ENCODE measurements around the gene HDGFL3. TPM values are rescaled to one million over a fixed set of nuclear protein-coding genes. Genes with fewer than 3 reads are reported as not detected.
"Not testable (repeated sequence)": the region's sequence is repeated elsewhere in the genome, so short reads cannot be mapped to it uniquely, and the experiment has no call there.

HDGFL3 gene
- total RNA-seq, 1 experiment from 2014 or later = 67.3 TPM

- in situ Hi-C loops (cut with HindIII; ENCODE audit: low sequenced_read_pairs) = no loop called here
- no peak for DNase-seq (ENCODE audit: low spot score)
These were observed 8.3 kb downstream of the HDGFL3 start for GRCh38 chr15:83199288-83199687.

GRCh38 chr15:83198476-83198875 lies 9.1 kb downstream of the HDGFL3 start:
- in situ Hi-C loops (cut with HindIII; ENCODE audit: low sequenced_read_pairs) = no loop called here
- no peak for DNase-seq (ENCODE audit: low spot score)

- in situ Hi-C loops (cut with HindIII; ENCODE audit: low sequenced_read_pairs) = no loop called here
- no peak for DNase-seq (ENCODE audit: low spot score)
These were observed 13.1 kb downstream of the HDGFL3 start for GRCh38 chr15:83194528-83194927.

- in situ Hi-C loops (cut with HindIII; ENCODE audit: low sequenced_read_pairs) = no loop called here
- DNase-seq (ENCODE audit: low spot score) = no peak
These were observed 13.9 kb downstream of the HDGFL3 start for GRCh38 chr15:83193721-83194120.

GRCh38 chr15:83192742-83193141 lies 14.9 kb downstream of the HDGFL3 start:
- no peak for DNase-seq (ENCODE audit: low spot score)
- in situ Hi-C loops (cut with HindIII; ENCODE audit: low sequenced_read_pairs) = no loop called here

- in situ Hi-C loops (cut with HindIII; ENCODE audit: low sequenced_read_pairs) = no loop called here
- DNase-seq (ENCODE audit: low spot score) = no peak
These were observed 17.2 kb downstream of the HDGFL3 start for GRCh38 chr15:83190450-83190849.

GRCh38 chr15:83185561-83185960 lies 22.1 kb downstream of the HDGFL3 start:
- no peak for DNase-seq (ENCODE audit: low spot score)
- in situ Hi-C loops (cut with HindIII; ENCODE audit: low sequenced_read_pairs) = no loop called here

GRCh38 chr15:83178869-83179325 lies 28.7 kb downstream of the HDGFL3 start:
- DNase-seq (ENCODE audit: low spot score) = no peak
- in situ Hi-C loops (cut with HindIII; ENCODE audit: low sequenced_read_pairs) = no loop called here

- DNase-seq (ENCODE audit: low spot score) = no peak
- in situ Hi-C loops (cut with HindIII; ENCODE audit: low sequenced_read_pairs) = no loop called here
These were observed 29.2 kb downstream of the HDGFL3 start for GRCh38 chr15:83178390-83178789.

- no peak for DNase-seq (ENCODE audit: low spot score)
- in situ Hi-C loops (cut with HindIII; ENCODE audit: low sequenced_read_pairs) = no loop called here
These were observed 32.7 kb downstream of the HDGFL3 start for GRCh38 chr15:83174891-83175290.

GRCh38 chr15:83170474-83171165 lies 37.0 kb downstream of the HDGFL3 start:
- no peak for DNase-seq (ENCODE audit: low spot score)
- in situ Hi-C loops (cut with HindIII; ENCODE audit: low sequenced_read_pairs) = no loop called here

GRCh38 chr15:83169576-83169975 lies 38.0 kb downstream of the HDGFL3 start:
- DNase-seq (ENCODE audit: low spot score); in situ Hi-C loops (cut with HindIII; ENCODE audit: low sequenced_read_pairs): not testable (repeated sequence)

GRCh38 chr15:83166830-83167229 lies 40.8 kb downstream of the HDGFL3 start:
- in situ Hi-C loops (cut with HindIII; ENCODE audit: low sequenced_read_pairs) = no loop called here
- no peak for DNase-seq (ENCODE audit: low spot score)

- in situ Hi-C loops (cut with HindIII; ENCODE audit: low sequenced_read_pairs) = no loop called here
- DNase-seq (ENCODE audit: low spot score) = peak; percentile 7
These were observed 41.4 kb downstream of the HDGFL3 start for GRCh38 chr15:83166218-83166617.

- no peak for DNase-seq (ENCODE audit: low spot score)
- in situ Hi-C loops (cut with HindIII; ENCODE audit: low sequenced_read_pairs) = no loop called here
These were observed 42.7 kb downstream of the HDGFL3 start for GRCh38 chr15:83164771-83165404.

GRCh38 chr15:83164111-83164770 lies 43.4 kb downstream of the HDGFL3 start:
- no peak for DNase-seq (ENCODE audit: low spot score)
- in situ Hi-C loops (cut with HindIII; ENCODE audit: low sequenced_read_pairs) = no loop called here

GRCh38 chr15:83163032-83163431 lies 44.6 kb downstream of the HDGFL3 start:
- no peak for DNase-seq (ENCODE audit: low spot score)
- in situ Hi-C loops (cut with HindIII; ENCODE audit: low sequenced_read_pairs) = no loop called here

GRCh38 chr15:83160741-83161140 lies 46.9 kb downstream of the HDGFL3 start:
- DNase-seq (ENCODE audit: low spot score) = no peak

GRCh38 chr15:83158393-83158792 lies 49.2 kb downstream of the HDGFL3 start:
- DNase-seq (ENCODE audit: low spot score) = no peak

More at GRCh38 chr15:83160741-83161140, 46.9 kb downstream of the HDGFL3 start:
- in situ Hi-C loops (cut with HindIII; ENCODE audit: low sequenced_read_pairs) = no loop called here

GRCh38 chr15:83155942-83156341 lies 51.7 kb downstream of the HDGFL3 start:
- DNase-seq (ENCODE audit: low spot score) = no peak
- in situ Hi-C loops (cut with HindIII; ENCODE audit: low sequenced_read_pairs) = no loop called here

More at GRCh38 chr15:83158393-83158792, 49.2 kb downstream of the HDGFL3 start:
- in situ Hi-C loops (cut with HindIII; ENCODE audit: low sequenced_read_pairs) = no loop called here
